SU-DHL-6 (cell line): ENCODE data around the gene KANK2.

Experiments used
- H2AFZ ChIP-seq: fragments of 200-600 bp; sonication (generic); 2 replicates; pipeline ENCODE4 v1.6.1; 2014; ENCODE audit warnings: low read depth, mild to moderate bottlenecking, moderate library complexity, mixed read lengths, antibody characterized with exemption, low read length; ENCODE audit not compliant: severe bottlenecking
- H3F3A ChIP-seq: fragments of 200-600 bp; shearing (Covaris generic); 2 replicates; pipeline ENCODE4 v1.6.0; 2016; ENCODE audit warnings: antibody characterized with exemption, mild to moderate bottlenecking; ENCODE audit not compliant: insufficient read depth
- H3K27ac ChIP-seq: fragments of 200-600 bp; sonication (generic); 2 replicates; pipeline ENCODE4 v1.5.1; 2016; ENCODE audit warnings: low read depth, mild to moderate bottlenecking, low read length, moderate library complexity, mixed read lengths
- H3K27me3 ChIP-seq: fragments of 200-600 bp; sonication (generic), shearing (Covaris generic); 2 replicates; pipeline ENCODE4 v1.6.0; 2014; ENCODE audit warnings: mild to moderate bottlenecking, low read length
- H3K36me3 ChIP-seq: fragments of 200-600 bp; sonication (generic); 2 replicates; pipeline ENCODE4 v1.6.1; 2014; ENCODE audit warnings: mild to moderate bottlenecking, low read length, mixed read lengths
- H3K4me2 ChIP-seq: fragments of 300-600, 200-600 bp; shearing (Covaris generic), sonication (generic); 2 replicates; pipeline ENCODE4 v1.6.0; 2014; ENCODE audit warnings: low read length, low read depth, mild to moderate bottlenecking; ENCODE audit not compliant: poor library complexity, severe bottlenecking
- H3K4me3 ChIP-seq: fragments of 200-600 bp; sonication (generic); 2 replicates; pipeline ENCODE4 v1.5.1; 2014; ENCODE audit warnings: antibody characterized with exemption, low read length, mild to moderate bottlenecking, mixed read lengths; ENCODE audit not compliant: insufficient read depth, poor library complexity, severe bottlenecking
- H3K79me2 ChIP-seq: fragments of 200-600 bp; sonication (generic); 2 replicates; pipeline ENCODE4 v1.6.1; 2014; ENCODE audit warnings: mild to moderate bottlenecking, low read length, moderate library complexity; ENCODE audit not compliant: insufficient read depth
- H3K9ac ChIP-seq: fragments of 200-600 bp; sonication (generic); 2 replicates; pipeline ENCODE4 v1.7.0; 2014; ENCODE audit warnings: mild to moderate bottlenecking, low read length
- H3K9me2 ChIP-seq: fragments of 200-600 bp; sonication (generic); replicated peaks from 2 replicates; pipeline ENCODE4 v1.6.1; 2014; ENCODE audit warnings: low read length; ENCODE audit not compliant: insufficient read depth
- H3K9me3 ChIP-seq: fragments of 200-600 bp; sonication (generic); 2 replicates; pipeline ENCODE4 v1.6.1; 2014; ENCODE audit warnings: low read length, mixed read lengths; ENCODE audit not compliant: insufficient read depth
- H4K20me1 ChIP-seq: fragments of 200-600 bp; sonication (generic); 2 replicates; pipeline ENCODE4 v1.6.1; 2014; ENCODE audit warnings: low read depth, mild to moderate bottlenecking, antibody characterized with exemption, low read length, moderate library complexity, mixed read lengths
- CTCF ChIP-seq: fragments of 200-600 bp; sonication (generic); IDR thresholded peaks from one replicate; pipeline ENCODE4 v1.5.1; 2017; ENCODE audit warnings: antibody characterized with exemption, mild to moderate bottlenecking, low read length, moderate library complexity; ENCODE audit not compliant: insufficient read depth, poor library complexity, severe bottlenecking
- EZH2phosphoT487 ChIP-seq: fragments of 200-600 bp; sonication (generic), shearing (Covaris generic); conservative IDR thresholded peaks from 2 replicates; pipeline ENCODE4 v1.6.1; 2018; ENCODE audit warnings: mild to moderate bottlenecking, antibody characterized with exemption, low read length, moderate library complexity, mixed read lengths

KANK2 gene

GRCh38 chr19:11243798-11244169 is 46.4 kb upstream of the KANK2 start:
- H3F3A ChIP-seq = no peaks in the 10 kb centered on the region
- H3K79me2 ChIP-seq = no peaks in the 10 kb centered on the region
- no peaks in the 10 kb centered on the region for H4K20me1 ChIP-seq
- no peaks in the 10 kb centered on the region for H3K36me3 ChIP-seq
- H3K9me3 ChIP-seq = no peaks in the 10 kb centered on the region
- no peak overlapping the region for H2AFZ ChIP-seq
- H3K27ac ChIP-seq = no peak overlapping the region
- no peak overlapping the region for H3K9ac ChIP-seq
- no peaks in the 10 kb centered on the region for H3K27me3 ChIP-seq
- H3K4me2 ChIP-seq = peak overlapping the region; percentile 59
- no peak overlapping the region for H3K4me3 ChIP-seq
- no peaks in the 10 kb centered on the region for H3K9me2 ChIP-seq
- TF ChIP-seq CTCF (no peak), EZH2phosphoT487 (no peak)

- no peaks in the 10 kb centered on the region for H3K9me3 ChIP-seq
- H2AFZ ChIP-seq = no peak overlapping the region
- no peak overlapping the region for H3K27ac ChIP-seq
- H3F3A ChIP-seq = no peaks in the 10 kb centered on the region
- H3K4me2 ChIP-seq = peak overlapping the region; percentile 59
- H3K9me2 ChIP-seq = no peaks in the 10 kb centered on the region
- H3K9ac ChIP-seq = no peak overlapping the region
- H3K36me3 ChIP-seq = no peaks in the 10 kb centered on the region
- H4K20me1 ChIP-seq = no peaks in the 10 kb centered on the region
- TF ChIP-seq EZH2phosphoT487 = no peak
- peak; percentile 77 for TF ChIP-seq CTCF
- H3K79me2 ChIP-seq = no peaks in the 10 kb centered on the region
- H3K4me3 ChIP-seq = no peak overlapping the region
- H3K27me3 ChIP-seq = no peaks in the 10 kb centered on the region
Measured at GRCh38 chr19:11242864-11243797, 45.8 kb upstream of the KANK2 start.

- Histone ChIP-seq H3K27me3 (no peaks in the 10 kb centered on the region), H3K79me2 (no peaks in the 10 kb centered on the region), H3K27ac (no peak overlapping the region), H4K20me1 (no peaks in the 10 kb centered on the region), H3K9ac (no peak overlapping the region), H2AFZ (no peak overlapping the region), H3K4me3 (no peak overlapping the region), H3K4me2 (no peak overlapping the region), H3K9me2 (no peaks in the 10 kb centered on the region), H3K36me3 (no peaks in the 10 kb centered on the region), H3F3A (no peaks in the 10 kb centered on the region), H3K9me3 (no peaks in the 10 kb centered on the region)
- TF ChIP-seq EZH2phosphoT487 = no peak
- no peak for TF ChIP-seq CTCF
Measured at GRCh38 chr19:11242025-11242424, 44.7 kb upstream of the KANK2 start.
